Anterior cingulate cortex (tissue), 58 donors: ENCODE results near the gene NDUFV1.
"Not testable (repeated sequence)": the region's sequence is repeated elsewhere in the genome, so short reads cannot be mapped to it uniquely, and the experiment has no call there.

Experiments used
- DNase-seq, 58 donors: peaks; one replicate each; lab custom pipeline; 2025; lab: John Stamatoyannopoulos, UW

NDUFV1 gene

GRCh38 chr11:67648796-67649613, 42.3 kb downstream of the NDUFV1 start:
- DNase-seq, result peak in 7 of 58 donors; percentile 4 to 21 (median 13)

- no peak for DNase-seq
Measured at GRCh38 chr11:67649634-67650510, 43.1 kb downstream of the NDUFV1 start.

- DNase-seq, result no peak
Measured at GRCh38 chr11:67651976-67652781, 45.4 kb downstream of the NDUFV1 start.

- DNase-seq, result no peak
Measured at GRCh38 chr11:67652965-67653845, 46.5 kb downstream of the NDUFV1 start.

- no peak for DNase-seq
Measured at GRCh38 chr11:67654225-67654624, 47.5 kb downstream of the NDUFV1 start.

GRCh38 chr11:67656278-67656922, 49.7 kb downstream of the NDUFV1 start:
- no peak for DNase-seq

GRCh38 chr11:67657300-67657699, 50.6 kb downstream of the NDUFV1 start:
- no peak for DNase-seq

- DNase-seq, result not testable (repeated sequence)
Measured at GRCh38 chr11:67659651-67660165, 53.0 kb downstream of the NDUFV1 start.

- DNase-seq, result not testable (repeated sequence)
Measured at GRCh38 chr11:67660752-67661151, 54.0 kb downstream of the NDUFV1 start.
